HG03039 (cell line): ENCODE results near the gene TCOF1.
"Not testable (repeated sequence)": the region's sequence is repeated elsewhere in the genome, so short reads cannot be mapped to it uniquely, and the experiment has no call there.

Experiments used
- ATAC-seq: cut with Tn5 transposase; IDR thresholded peaks from one replicate; pipeline ENCODE4 v1.9.1; 2021; ENCODE audit warnings: mild to moderate bottlenecking, moderate library complexity; ENCODE audit not compliant: unreplicated experiment

TCOF1 gene

GRCh38 chr5:150404121-150404520, 46.6 kb downstream of the TCOF1 start:
- no peak for ATAC-seq

GRCh38 chr5:150404535-150404934, 47.0 kb downstream of the TCOF1 start:
- no peak for ATAC-seq

- ATAC-seq, result no peak
These were observed 47.7 kb downstream of the TCOF1 start for GRCh38 chr5:150404941-150405816.

GRCh38 chr5:150406103-150406722, 48.7 kb downstream of the TCOF1 start:
- no peak for ATAC-seq

- no peak for ATAC-seq
These were observed 49.2 kb downstream of the TCOF1 start for GRCh38 chr5:150406723-150407095.

DNA sequence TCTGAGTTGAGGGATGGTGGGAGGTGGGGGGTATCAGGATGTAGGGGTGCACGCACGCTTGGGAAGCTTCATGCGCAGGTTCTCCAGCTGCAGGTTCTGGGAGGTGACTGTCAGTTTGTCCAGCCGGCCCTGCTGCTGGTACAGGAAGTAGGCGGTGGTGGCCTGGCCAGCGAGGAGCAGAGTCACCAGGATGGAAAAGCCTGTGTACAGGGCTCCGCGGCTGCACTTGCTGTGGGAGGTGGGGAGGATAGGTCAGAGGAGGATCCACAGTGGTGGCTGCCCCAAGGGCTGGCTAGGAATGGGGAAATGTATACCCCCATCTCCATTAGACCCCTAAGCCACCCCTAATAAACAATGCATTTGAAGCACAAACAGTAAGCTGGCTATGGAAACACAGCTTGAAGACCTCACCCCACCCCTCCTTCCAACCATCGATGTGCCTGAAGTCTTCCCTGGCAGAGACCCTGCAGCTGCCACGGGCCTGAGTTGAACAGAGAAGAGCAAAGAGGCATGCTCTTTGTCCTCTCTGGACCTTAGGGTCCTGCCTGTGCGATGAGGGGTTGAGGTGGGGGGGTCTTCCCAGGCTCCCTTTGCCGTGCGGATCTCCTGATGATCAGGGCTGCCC, 49.7 kb downstream of the TCOF1 start:
- no peak for ATAC-seq

DNA sequence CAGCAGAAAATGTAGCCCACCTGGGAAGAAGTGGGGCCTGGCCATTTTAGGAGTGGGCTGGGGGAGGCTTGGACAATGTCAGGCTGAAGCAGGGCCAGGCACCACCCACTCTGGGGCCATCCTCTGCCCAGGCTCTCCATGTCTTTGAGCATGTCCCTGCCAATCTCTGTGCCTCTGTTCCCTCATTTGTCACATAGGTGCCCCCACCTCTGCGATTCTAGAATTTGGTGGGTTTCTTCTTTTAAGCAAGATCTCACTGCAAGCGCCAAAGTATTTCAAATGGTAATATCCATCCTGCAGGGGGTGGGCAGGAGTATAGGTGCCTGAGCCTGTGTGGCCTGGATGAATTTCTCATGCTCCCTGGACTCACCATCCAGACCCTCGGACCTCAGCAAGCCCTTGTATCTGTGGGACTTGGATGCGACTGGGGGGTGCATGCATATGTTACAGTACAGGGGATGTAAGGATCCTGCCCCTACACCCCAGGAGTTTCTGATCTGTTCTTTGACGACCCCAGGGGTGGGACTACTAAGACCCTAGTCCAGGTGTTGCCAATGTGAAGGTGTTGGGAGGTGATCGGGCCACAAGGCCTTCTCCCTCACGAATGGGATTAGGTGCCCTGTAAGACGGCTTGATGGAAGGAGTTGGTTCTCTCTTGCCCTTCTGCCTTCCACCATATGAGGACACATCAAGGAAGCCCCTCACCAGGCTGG, 50.9 kb downstream of the TCOF1 start:
- no peak for ATAC-seq

GRCh38 chr5:150409638-150410523, 52.4 kb downstream of the TCOF1 start:
- ATAC-seq, result peak; percentile 28

GRCh38 chr5:150410524-150411244, 53.2 kb downstream of the TCOF1 start:
- ATAC-seq, result no peak

- no peak for ATAC-seq
These were observed 53.9 kb downstream of the TCOF1 start for GRCh38 chr5:150411245-150411979.

DNA sequence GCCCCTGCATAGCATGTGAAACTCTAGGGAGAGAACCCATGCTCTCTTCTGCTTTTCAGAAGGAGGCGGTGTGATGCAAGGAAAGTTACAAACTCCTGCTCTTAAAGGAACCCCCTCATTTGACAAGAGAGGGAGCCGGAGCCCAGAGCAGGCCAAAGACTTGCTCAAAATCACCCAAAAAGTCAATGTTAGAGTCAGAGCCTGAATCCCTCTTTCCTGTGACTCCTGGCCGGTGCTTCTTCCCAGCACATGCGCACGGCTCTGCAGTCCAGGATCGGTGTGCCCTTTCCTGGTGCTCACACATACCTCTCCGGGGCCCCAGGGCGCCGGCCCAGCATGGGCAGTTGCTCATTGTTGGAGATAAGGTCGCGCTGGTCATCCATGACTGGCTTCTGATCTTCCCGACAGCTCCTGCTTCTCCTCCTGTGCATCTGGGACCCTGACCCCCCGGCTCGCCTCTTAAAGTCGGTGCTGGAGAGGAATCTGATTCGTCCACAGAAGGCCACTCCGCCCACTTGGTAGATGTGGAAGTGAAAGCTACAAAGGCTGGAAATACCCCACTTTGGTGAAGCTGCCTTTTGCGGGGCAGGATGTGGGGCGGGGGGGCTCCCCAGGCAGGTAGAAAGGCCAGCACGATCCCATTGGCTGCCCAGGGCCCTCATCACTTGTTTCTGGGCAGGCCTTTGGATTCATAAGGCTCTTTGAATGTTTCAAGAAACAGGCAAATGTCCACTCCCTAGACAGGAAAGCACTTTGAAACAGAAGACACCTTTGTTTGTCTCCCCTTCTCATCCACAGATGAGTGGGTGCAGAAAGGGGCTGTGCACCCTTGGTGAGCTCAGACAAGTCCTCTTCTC, 55.0 kb downstream of the TCOF1 start, which contains the start of gene CD74:
TSS of gene CD74 (minus strand) at position 592 of the 857 bp plus-strand sequence. CDS start at position 431, 161 bp downstream.
- ATAC-seq, result peak; percentile 64

DNA sequence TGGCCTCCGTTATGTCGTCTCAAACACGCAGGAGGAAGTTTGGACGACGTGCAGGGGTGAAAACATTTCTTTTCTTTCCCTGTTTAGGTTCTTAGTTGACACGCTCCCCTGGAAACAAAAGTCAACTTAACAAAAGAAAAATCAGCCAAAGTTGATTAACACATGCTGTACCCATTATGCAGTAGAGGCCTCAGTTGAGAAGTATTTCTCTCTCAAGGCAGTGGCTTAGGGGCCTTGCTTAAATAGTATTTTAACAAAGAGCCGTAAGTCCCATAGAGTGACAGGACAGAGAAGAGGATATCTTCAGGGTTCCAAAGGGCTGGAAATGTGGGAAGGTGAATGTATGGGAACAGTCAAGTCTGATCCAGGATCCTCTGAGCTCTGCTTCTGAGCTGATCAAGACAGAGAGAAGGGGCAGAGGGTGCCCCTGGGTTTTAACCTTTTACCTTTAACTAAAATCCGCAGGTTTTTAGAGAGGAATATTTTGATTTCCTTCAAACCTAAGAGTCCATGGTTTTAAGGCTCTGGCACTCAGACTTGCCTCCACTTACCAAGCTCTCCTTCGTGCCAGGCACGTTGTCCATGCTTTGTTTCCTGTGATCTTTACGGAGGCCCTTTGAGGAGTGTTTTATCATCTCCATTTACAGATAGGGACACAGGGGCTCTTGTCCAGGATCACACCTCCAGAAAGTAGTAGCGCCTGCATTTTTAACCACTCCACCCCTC, 55.8 kb downstream of the TCOF1 start:
- no peak for ATAC-seq

- ATAC-seq, result not testable (repeated sequence)
These were observed 56.6 kb downstream of the TCOF1 start for GRCh38 chr5:150413902-150414790.

GRCh38 chr5:150419630-150420270, 62.3 kb downstream of the TCOF1 start:
- ATAC-seq, result no peak

DNA sequence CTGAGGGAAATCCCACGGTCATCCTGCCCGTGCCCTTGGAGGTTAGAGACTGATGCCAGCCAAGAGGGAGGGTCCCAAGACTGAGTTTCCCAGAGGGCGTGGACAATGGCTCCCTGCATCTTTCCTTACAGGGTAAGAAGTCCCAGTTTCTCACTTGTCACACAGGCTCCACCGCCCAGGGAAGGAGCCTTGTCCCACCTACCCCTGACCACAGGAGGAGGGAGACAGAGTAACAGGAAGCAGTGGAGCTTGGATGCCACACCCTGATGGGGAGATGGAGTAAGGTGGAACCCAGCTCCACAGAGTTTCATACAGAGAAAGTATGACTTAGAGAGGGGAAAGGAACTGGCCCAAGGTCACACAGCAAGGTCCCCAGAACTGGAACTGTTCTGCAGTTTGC, 64.6 kb downstream of the TCOF1 start:
- no peak for ATAC-seq

DNA sequence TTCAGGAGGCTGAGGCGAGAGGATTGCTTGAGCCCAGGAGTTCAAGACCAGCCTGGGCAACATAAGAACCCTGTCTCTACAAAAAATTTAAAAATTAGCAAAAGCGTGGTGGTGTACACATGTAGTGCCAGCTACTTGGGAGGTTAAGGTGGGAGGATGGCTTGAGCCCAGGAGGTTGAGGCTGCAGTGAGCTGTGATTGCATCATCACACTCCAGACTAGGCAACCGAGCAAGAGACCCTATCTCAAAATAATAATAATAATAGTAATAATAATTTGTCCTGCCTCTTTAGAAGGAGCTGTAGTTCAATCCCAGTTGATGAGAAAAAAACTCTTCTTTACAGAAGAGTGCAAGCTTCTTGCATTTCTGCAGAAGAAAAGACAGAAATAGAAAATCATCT, 65.3 kb downstream of the TCOF1 start:
- ATAC-seq, result no peak
